ENCODE results near the gene OR1L4. TPM values are rescaled to one million over a fixed set of nuclear protein-coding genes. Genes with fewer than 3 reads are reported as not detected.

OR1L4 gene, protein sequence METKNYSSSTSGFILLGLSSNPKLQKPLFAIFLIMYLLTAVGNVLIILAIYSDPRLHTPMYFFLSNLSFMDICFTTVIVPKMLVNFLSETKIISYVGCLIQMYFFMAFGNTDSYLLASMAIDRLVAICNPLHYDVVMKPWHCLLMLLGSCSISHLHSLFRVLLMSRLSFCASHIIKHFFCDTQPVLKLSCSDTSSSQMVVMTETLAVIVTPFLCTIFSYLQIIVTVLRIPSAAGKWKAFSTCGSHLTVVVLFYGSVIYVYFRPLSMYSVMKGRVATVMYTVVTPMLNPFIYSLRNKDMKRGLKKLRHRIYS
- total RNA-seq: not detected
- not detected for total RNA-seq (2013)

GRCh38 chr9:122723690-122724089, at the start of gene OR1L4:
Gene OR1L4, plus strand, starts transcription at chr9:122723990. Its CDS starts 0 bp downstream, at chr9:122723990.
- WGBS (ENCODE audit: insufficient coverage): no CpG with 5 or more reads among the region's 1 CpG
- peaks cover 15% of the 10 kb centered on the region for H3K36me3 Mint-ChIP-seq
- H3K9me3 ChIP-seq (ENCODE audit: control insufficient read depth, insufficient read depth, low read length): peaks cover 30% of the 10 kb centered on the region
- no peak for ATAC-seq
- no peak within 1 kb of the TSS for H3K27ac ChIP-seq (ENCODE audit: low read length)
- H3K4me3 Mint-ChIP-seq: no peak within 1 kb of the TSS
- H3K27me3 Mint-ChIP-seq (ENCODE audit: low read depth in 2 of 2): no peaks in the 10 kb centered on the region
- no peaks in the 10 kb centered on the region for H3K4me1 ChIP-seq (ENCODE audit: control insufficient read depth, insufficient read depth, low read length)
- no peak within 1 kb of the TSS for H3K4me3 ChIP-seq (ENCODE audit: low read length)
- H3K9me3 Mint-ChIP-seq: peaks cover 14 to 22% of the 10 kb centered on the region in 2 donors
- TF ChIP-seq CTCF (IDR thresholded peaks at IDR 0.05): no peak
- H3K27me3 ChIP-seq (ENCODE audit: control insufficient read depth, insufficient read depth, low read length): no peaks in the 10 kb centered on the region
- no peak within 1 kb of the TSS for H3K27ac Mint-ChIP-seq
- H3K36me3 ChIP-seq (ENCODE audit: control insufficient read depth, insufficient read depth, low read length): no peaks in the 10 kb centered on the region
- no peak for DNase-seq
- H3K4me1 Mint-ChIP-seq: no peaks in the 10 kb centered on the region
- intact Hi-C loops (cut with micrococcal nuclease): no loop called here

- Mint-ChIP-seq H3K4me1 (no peaks in the 10 kb centered on the region), H3K27me3 (ENCODE audit: low read depth in 2 of 2) (peaks cover 4 to 6% of the 10 kb centered on the region in 2 donors), H3K27ac (no peak overlapping the region), H3K4me3 (no peak overlapping the region), H3K9me3 (peaks cover 14 to 29% of the 10 kb centered on the region in 2 donors), H3K36me3 (peaks cover 26% of the 10 kb centered on the region)
- no peak for ATAC-seq
- intact Hi-C loops (cut with micrococcal nuclease): no loop called here
- no peak overlapping the region for H3K4me3 ChIP-seq (ENCODE audit: low read length)
- peaks cover 20% of the 10 kb centered on the region for H3K9me3 ChIP-seq (ENCODE audit: control insufficient read depth, insufficient read depth, low read length)
- H3K27me3 ChIP-seq (ENCODE audit: control insufficient read depth, insufficient read depth, low read length): no peaks in the 10 kb centered on the region
- TF ChIP-seq CTCF (IDR thresholded peaks at IDR 0.05): no peak
- H3K36me3 ChIP-seq (ENCODE audit: control insufficient read depth, insufficient read depth, low read length): no peaks in the 10 kb centered on the region
- no peak for DNase-seq
- no peaks in the 10 kb centered on the region for H3K4me1 ChIP-seq (ENCODE audit: control insufficient read depth, insufficient read depth, low read length)
- no peak overlapping the region for H3K27ac ChIP-seq (ENCODE audit: low read length)
These were observed 38.9 kb upstream of the OR1L4 start for GRCh38 chr9:122684851-122685250.

- Mint-ChIP-seq H3K36me3 (peaks cover 20% of the 10 kb centered on the region), H3K9me3 (peaks cover 8 to 11% of the 10 kb centered on the region in 2 donors), H3K4me3 (no peak overlapping the region), H3K27ac (no peak overlapping the region), H3K27me3 (ENCODE audit: low read depth in 2 of 2) (peaks cover under 1 to 3% of the 10 kb centered on the region in 2 donors), H3K4me1 (no peaks in the 10 kb centered on the region)
- no peaks in the 10 kb centered on the region for H3K27me3 ChIP-seq (ENCODE audit: control insufficient read depth, insufficient read depth, low read length)
- H3K27ac ChIP-seq (ENCODE audit: low read length): no peak overlapping the region
- H3K9me3 ChIP-seq (ENCODE audit: control insufficient read depth, insufficient read depth, low read length): peaks cover 3% of the 10 kb centered on the region
- 100% methylated on average over 1 of the region's 1 CpG for WGBS (ENCODE audit: insufficient coverage)
- DNase-seq (no peak), ATAC-seq (no peak)
- no peak for TF ChIP-seq CTCF (IDR thresholded peaks at IDR 0.05)
- intact Hi-C loops (cut with micrococcal nuclease): no loop called here
- no peaks in the 10 kb centered on the region for H3K4me1 ChIP-seq (ENCODE audit: control insufficient read depth, insufficient read depth, low read length)
- H3K4me3 ChIP-seq (ENCODE audit: low read length): no peak overlapping the region
- no peaks in the 10 kb centered on the region for H3K36me3 ChIP-seq (ENCODE audit: control insufficient read depth, insufficient read depth, low read length)
These were observed 28.1 kb upstream of the OR1L4 start for GRCh38 chr9:122695696-122696095.

GRCh38 chr9:122718038-122718437, 5.8 kb upstream of the OR1L4 start:
- no peak for TF ChIP-seq CTCF (IDR thresholded peaks at IDR 0.05)
- H3K27me3 Mint-ChIP-seq (ENCODE audit: low read depth in 2 of 2): no peaks in the 10 kb centered on the region
- H3K36me3 Mint-ChIP-seq: peaks cover 12% of the 10 kb centered on the region
- H3K4me3 Mint-ChIP-seq: no peak overlapping the region
- H3K27ac Mint-ChIP-seq: no peak overlapping the region
- ATAC-seq (no peak), DNase-seq (no peak)
- H3K4me1 ChIP-seq (ENCODE audit: control insufficient read depth, insufficient read depth, low read length): no peaks in the 10 kb centered on the region
- no peaks in the 10 kb centered on the region for H3K36me3 ChIP-seq (ENCODE audit: control insufficient read depth, insufficient read depth, low read length)
- H3K4me3 ChIP-seq (ENCODE audit: low read length): no peak overlapping the region
- 89% methylated on average over 6 of the region's 7 CpGs for WGBS (ENCODE audit: insufficient coverage)
- no peak overlapping the region for H3K27ac ChIP-seq (ENCODE audit: low read length)
- H3K4me1 Mint-ChIP-seq: no peaks in the 10 kb centered on the region
- H3K9me3 Mint-ChIP-seq: peaks cover 10 to 14% of the 10 kb centered on the region in 2 donors
- H3K27me3 ChIP-seq (ENCODE audit: control insufficient read depth, insufficient read depth, low read length): no peaks in the 10 kb centered on the region
- intact Hi-C loops (cut with micrococcal nuclease): no loop called here
- peaks cover 3% of the 10 kb centered on the region for H3K9me3 ChIP-seq (ENCODE audit: control insufficient read depth, insufficient read depth, low read length)

All from natural killer cell (primary cell).